Measurements from ENCODE around the gene SARNP. TPM values are rescaled to one million over a fixed set of nuclear protein-coding genes. Genes with fewer than 3 reads are reported as not detected.

The SARNP gene
- total RNA-seq, 1 donor from 2014 or later = 98.7 TPM

- Mint-ChIP-seq H3K27me3 (ENCODE audit: unreplicated experiment) (peaks cover 18% of the 10 kb centered on the region), H3K9me3 (ENCODE audit: unreplicated experiment) (peaks cover 15% of the 10 kb centered on the region), H3K4me3 (ENCODE audit: unreplicated experiment) (peak overlapping the region; percentile 96), H3K27ac (ENCODE audit: unreplicated experiment) (peak overlapping the region; percentile 70), H3K36me3 (ENCODE audit: unreplicated experiment) (peaks cover 9% of the 10 kb centered on the region), H3K4me1 (ENCODE audit: low read depth, unreplicated experiment) (peaks cover 34% of the 10 kb centered on the region)
- TF ChIP-seq, protein P1, sequence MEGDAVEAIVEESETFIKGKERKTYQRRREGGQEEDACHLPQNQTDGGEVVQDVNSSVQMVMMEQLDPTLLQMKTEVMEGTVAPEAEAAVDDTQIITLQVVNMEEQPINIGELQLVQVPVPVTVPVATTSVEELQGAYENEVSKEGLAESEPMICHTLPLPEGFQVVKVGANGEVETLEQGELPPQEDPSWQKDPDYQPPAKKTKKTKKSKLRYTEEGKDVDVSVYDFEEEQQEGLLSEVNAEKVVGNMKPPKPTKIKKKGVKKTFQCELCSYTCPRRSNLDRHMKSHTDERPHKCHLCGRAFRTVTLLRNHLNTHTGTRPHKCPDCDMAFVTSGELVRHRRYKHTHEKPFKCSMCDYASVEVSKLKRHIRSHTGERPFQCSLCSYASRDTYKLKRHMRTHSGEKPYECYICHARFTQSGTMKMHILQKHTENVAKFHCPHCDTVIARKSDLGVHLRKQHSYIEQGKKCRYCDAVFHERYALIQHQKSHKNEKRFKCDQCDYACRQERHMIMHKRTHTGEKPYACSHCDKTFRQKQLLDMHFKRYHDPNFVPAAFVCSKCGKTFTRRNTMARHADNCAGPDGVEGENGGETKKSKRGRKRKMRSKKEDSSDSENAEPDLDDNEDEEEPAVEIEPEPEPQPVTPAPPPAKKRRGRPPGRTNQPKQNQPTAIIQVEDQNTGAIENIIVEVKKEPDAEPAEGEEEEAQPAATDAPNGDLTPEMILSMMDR (IDR thresholded peaks at IDR 0.05; ENCODE audit: partially characterized antibody, unreplicated experiment) = no peak
- no peak for DNase-seq
Observed at GRCh38 chr12:55727643-55728185, 89.8 kb downstream of the SARNP start.

- Mint-ChIP-seq H3K36me3 (ENCODE audit: unreplicated experiment) (peaks cover 9% of the 10 kb centered on the region), H3K27ac (ENCODE audit: unreplicated experiment) (peak overlapping the region; percentile 70), H3K4me1 (ENCODE audit: low read depth, unreplicated experiment) (peaks cover 31% of the 10 kb centered on the region), H3K27me3 (ENCODE audit: unreplicated experiment) (peaks cover 17% of the 10 kb centered on the region), H3K9me3 (ENCODE audit: unreplicated experiment) (peaks cover 14% of the 10 kb centered on the region), H3K4me3 (ENCODE audit: unreplicated experiment) (peak overlapping the region; percentile 96)
- no peak for DNase-seq
- TF ChIP-seq, protein P1 (IDR thresholded peaks at IDR 0.05; ENCODE audit: partially characterized antibody, unreplicated experiment) = no peak
Observed at GRCh38 chr12:55726971-55727370, 90.6 kb downstream of the SARNP start.

GRCh38 chr12:55725556-55725955 lies 92.0 kb downstream of the SARNP start:
- Mint-ChIP-seq H3K4me3 (ENCODE audit: unreplicated experiment) (peak overlapping the region; percentile 96), H3K4me1 (ENCODE audit: low read depth, unreplicated experiment) (peaks cover 30% of the 10 kb centered on the region), H3K27me3 (ENCODE audit: unreplicated experiment) (peaks cover 13% of the 10 kb centered on the region), H3K9me3 (ENCODE audit: unreplicated experiment) (peaks cover 12% of the 10 kb centered on the region), H3K27ac (ENCODE audit: unreplicated experiment) (peak overlapping the region; percentile 80), H3K36me3 (ENCODE audit: unreplicated experiment) (peaks cover 9% of the 10 kb centered on the region)
- no peak for DNase-seq
- TF ChIP-seq, protein P1 (IDR thresholded peaks at IDR 0.05; ENCODE audit: partially characterized antibody, unreplicated experiment) = no peak

GRCh38 chr12:55724940-55725309 lies 92.6 kb downstream of the SARNP start:
- Mint-ChIP-seq H3K36me3 (ENCODE audit: unreplicated experiment) (peaks cover 9% of the 10 kb centered on the region), H3K27ac (ENCODE audit: unreplicated experiment) (peak overlapping the region; percentile 80), H3K27me3 (ENCODE audit: unreplicated experiment) (peaks cover 9% of the 10 kb centered on the region), H3K4me1 (ENCODE audit: low read depth, unreplicated experiment) (peaks cover 28% of the 10 kb centered on the region), H3K4me3 (ENCODE audit: unreplicated experiment) (peak overlapping the region; percentile 96), H3K9me3 (ENCODE audit: unreplicated experiment) (peaks cover 9% of the 10 kb centered on the region)
- TF ChIP-seq, protein P1 (IDR thresholded peaks at IDR 0.05; ENCODE audit: partially characterized antibody, unreplicated experiment) = no peak
- no peak for DNase-seq

GRCh38 chr12:55724226-55724939 lies 93.1 kb downstream of the SARNP start:
- Mint-ChIP-seq H3K27me3 (ENCODE audit: unreplicated experiment) (peaks cover 4% of the 10 kb centered on the region), H3K4me1 (ENCODE audit: low read depth, unreplicated experiment) (peaks cover 26% of the 10 kb centered on the region), H3K4me3 (ENCODE audit: unreplicated experiment) (peak overlapping the region; percentile 96), H3K27ac (ENCODE audit: unreplicated experiment) (peak overlapping the region; percentile 2), H3K36me3 (ENCODE audit: unreplicated experiment) (peaks cover 9% of the 10 kb centered on the region), H3K9me3 (ENCODE audit: unreplicated experiment) (peaks cover 6% of the 10 kb centered on the region)
- peak; percentile 76 for DNase-seq
- TF ChIP-seq, protein P1 (IDR thresholded peaks at IDR 0.05; ENCODE audit: partially characterized antibody, unreplicated experiment) = peak; percentile 44
